GM18861 (cell line): ENCODE measurements around the gene ADH1B.
"Not testable (repeated sequence)": the region's sequence is repeated elsewhere in the genome, so short reads cannot be mapped to it uniquely, and the experiment has no call there.

Experiments
- ATAC-seq: cut with Tn5 transposase; IDR thresholded peaks from one replicate; pipeline ENCODE4 v1.9.1; 2021; ENCODE audit not compliant: unreplicated experiment

ADH1B gene

GRCh38 chr4:99324979-99325378, 3.8 kb upstream of the ADH1B start:
- no peak for ATAC-seq

- no peak for ATAC-seq
Measured at GRCh38 chr4:99324361-99324760, 3.2 kb upstream of the ADH1B start.

- no peak for ATAC-seq
Measured at GRCh38 chr4:99323756-99324155, 2.6 kb upstream of the ADH1B start.

GRCh38 chr4:99317811-99318210, 3.4 kb downstream of the ADH1B start:
- not testable (repeated sequence) for ATAC-seq

- ATAC-seq: no peak
Measured at GRCh38 chr4:99317354-99317753, 3.8 kb downstream of the ADH1B start.

- no peak for ATAC-seq
Measured at GRCh38 chr4:99315839-99316238, 5.4 kb downstream of the ADH1B start.

- ATAC-seq: no peak
Measured at GRCh38 chr4:99314211-99314610, 7.0 kb downstream of the ADH1B start.

- ATAC-seq: no peak
Measured at GRCh38 chr4:99310389-99310788, 10.8 kb downstream of the ADH1B start.

GRCh38 chr4:99305638-99306400, 15.4 kb downstream of the ADH1B start:
- no peak for ATAC-seq

- ATAC-seq: no peak
Measured at GRCh38 chr4:99301376-99302164, 19.6 kb downstream of the ADH1B start.

- ATAC-seq: no peak
Measured at GRCh38 chr4:99300934-99301333, 20.3 kb downstream of the ADH1B start.

- ATAC-seq: no peak
Measured at GRCh38 chr4:99293357-99293756, 27.8 kb downstream of the ADH1B start.

GRCh38 chr4:99290848-99291786, 30.1 kb downstream of the ADH1B start, which contains the start of gene ADH1A:
TSS of gene ADH1A (minus strand) at chr4:99290985. CDS start at chr4:99290914, 71 bp downstream.
- no peak for ATAC-seq

- ATAC-seq: no peak
Measured at GRCh38 chr4:99285387-99285786, 35.8 kb downstream of the ADH1B start.

GRCh38 chr4:99282731-99283130, 38.5 kb downstream of the ADH1B start:
- no peak for ATAC-seq

GRCh38 chr4:99281261-99281660, 39.9 kb downstream of the ADH1B start:
- no peak for ATAC-seq

- ATAC-seq: no peak
Measured at GRCh38 chr4:99276417-99276816, 44.8 kb downstream of the ADH1B start.

GRCh38 chr4:99275885-99276284, 45.3 kb downstream of the ADH1B start:
- ATAC-seq: no peak

- ATAC-seq: no peak
Measured at GRCh38 chr4:99275050-99275449, 46.2 kb downstream of the ADH1B start.

GRCh38 chr4:99273704-99274103, 47.5 kb downstream of the ADH1B start:
- ATAC-seq: no peak

GRCh38 chr4:99264927-99265326, 56.3 kb downstream of the ADH1B start:
- ATAC-seq: peak; percentile 91
